Suprapubic skin (tissue), 4 donors: Measurements from ENCODE around the gene PSG5.
"Not testable (repeated sequence)": the region's sequence is repeated elsewhere in the genome, so short reads cannot be mapped to it uniquely, and the experiment has no call there.

ENCODE experiments used
- POLR2A ChIP-seq, 2 donors: fragments of 450-650 bp; IDR thresholded peaks; one replicate each; pipeline ENCODE4 v1.6.1; 2017; ENCODE audit warnings: antibody characterized with exemption in 2 of 2, mild to moderate bottlenecking in 2 of 2, moderate library complexity in 2 of 2
- POLR2AphosphoS5 ChIP-seq, 3 donors: sonication (generic); formaldehyde crosslinking; IDR thresholded peaks; one replicate each; pipeline ENCODE4 v1.6.1; 2017; ENCODE audit warnings: antibody characterized with exemption in 3 of 3
- TF ChIP-seq, protein P1 (sequence below), 2 donors: fragments of 200-600 bp in 1 of 2; fragments of 450-650 bp in 1 of 2; sonication (generic) in 1 of 2; IDR thresholded peaks; one replicate each; pipeline ENCODE4 v1.5.1; 2016 to 2019; ENCODE audit warnings: antibody characterized with exemption in 2 of 2, mild to moderate bottlenecking in 1 of 2, moderate library complexity in 1 of 2

DNA sequence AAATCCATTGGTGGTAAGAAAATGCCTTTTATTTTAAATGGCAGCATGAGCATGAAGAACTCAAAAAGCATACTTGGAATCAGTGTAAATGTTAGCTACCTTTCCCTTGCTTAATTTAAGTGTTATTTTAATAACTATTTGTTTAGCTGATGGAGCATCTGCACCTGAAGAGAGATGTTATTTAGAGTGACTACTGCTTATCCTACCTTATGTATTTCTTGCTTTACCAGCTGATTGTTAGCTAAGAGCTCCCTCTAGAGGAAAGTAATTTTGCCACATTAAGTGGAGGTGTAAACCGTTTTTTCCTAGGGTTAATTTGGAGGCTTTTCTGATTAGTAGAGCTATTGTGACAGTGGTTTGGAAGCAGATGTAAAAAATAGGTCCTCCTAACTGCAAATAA is 40.6 kb upstream of the PSG5 start:
- TF ChIP-seq, protein P1, sequence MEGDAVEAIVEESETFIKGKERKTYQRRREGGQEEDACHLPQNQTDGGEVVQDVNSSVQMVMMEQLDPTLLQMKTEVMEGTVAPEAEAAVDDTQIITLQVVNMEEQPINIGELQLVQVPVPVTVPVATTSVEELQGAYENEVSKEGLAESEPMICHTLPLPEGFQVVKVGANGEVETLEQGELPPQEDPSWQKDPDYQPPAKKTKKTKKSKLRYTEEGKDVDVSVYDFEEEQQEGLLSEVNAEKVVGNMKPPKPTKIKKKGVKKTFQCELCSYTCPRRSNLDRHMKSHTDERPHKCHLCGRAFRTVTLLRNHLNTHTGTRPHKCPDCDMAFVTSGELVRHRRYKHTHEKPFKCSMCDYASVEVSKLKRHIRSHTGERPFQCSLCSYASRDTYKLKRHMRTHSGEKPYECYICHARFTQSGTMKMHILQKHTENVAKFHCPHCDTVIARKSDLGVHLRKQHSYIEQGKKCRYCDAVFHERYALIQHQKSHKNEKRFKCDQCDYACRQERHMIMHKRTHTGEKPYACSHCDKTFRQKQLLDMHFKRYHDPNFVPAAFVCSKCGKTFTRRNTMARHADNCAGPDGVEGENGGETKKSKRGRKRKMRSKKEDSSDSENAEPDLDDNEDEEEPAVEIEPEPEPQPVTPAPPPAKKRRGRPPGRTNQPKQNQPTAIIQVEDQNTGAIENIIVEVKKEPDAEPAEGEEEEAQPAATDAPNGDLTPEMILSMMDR (IDR thresholded peaks at IDR 0.05), result not testable (repeated sequence)
- not testable (repeated sequence) for TF ChIP-seq POLR2A, POLR2AphosphoS5 (IDR thresholded peaks at IDR 0.05)
